Measurements from ENCODE around the gene MEX3A.

GRCh38 chr1:156079762-156080161 lies 2.5 kb downstream of the MEX3A start:
- TF ChIP-seq CTCF (IDR thresholded peaks at IDR 0.05) (no peak), POLR2A (IDR thresholded peaks at IDR 0.05) (no peak)

Measured in ovary (tissue), 3 donors.